WTC11 (cell line): ENCODE results near the gene FANCC. TPM values are rescaled to one million over a fixed set of nuclear protein-coding genes. Genes with fewer than 3 reads are reported as not detected.

Experiments used
- ATAC-seq: fragments of 200-7000 bp; cut with Tn5 transposase; 2 replicates; pipeline ENCODE4 v1.10.0; 2021; ENCODE audit warnings: mild to moderate bottlenecking, moderate library complexity
- CTCF ChIA-PET: fragments of 300-600 bp; sonication (Branson Sonifier 250); formaldehyde crosslinking; loops from one replicate; lab custom pipeline; 2021; ENCODE audit warnings: antibody characterized with exemption; lab: Charles Lee
- POLR2A ChIA-PET: fragments of 350-600 bp; sonication (Branson Sonifier 250); formaldehyde crosslinking; loops from one replicate; lab custom pipeline; 2021; ENCODE audit warnings: antibody characterized with exemption; lab: Charles Lee
- DNase-seq: peaks from one replicate; pipeline ENCODE4 v3.0.0; 2021; ENCODE audit warnings: low spot score
- H3K27ac Mint-ChIP-seq: 2 replicates; pipeline ENCODE4 v1.8.0; 2021; ENCODE audit warnings: mixed read lengths
- H3K27me3 Mint-ChIP-seq: 2 replicates; pipeline ENCODE4 v1.8.0; 2021; ENCODE audit warnings: low read depth, mild to moderate bottlenecking, moderate library complexity, mixed read lengths
- H3K36me3 Mint-ChIP-seq: 2 replicates; pipeline ENCODE4 v1.8.0; 2021; ENCODE audit warnings: mixed read lengths
- H3K4me1 Mint-ChIP-seq: 2 replicates; pipeline ENCODE4 v1.8.0; 2022; ENCODE audit warnings: mixed read lengths
- H3K4me3 Mint-ChIP-seq: 2 replicates; pipeline ENCODE4 v1.8.0; 2021; ENCODE audit warnings: mild to moderate bottlenecking, moderate library complexity, mixed read lengths
- H3K9me3 Mint-ChIP-seq: 2 replicates; pipeline ENCODE4 v1.8.0; 2021; ENCODE audit warnings: mixed read lengths
- ELF4 ChIP-seq: sonication (generic); formaldehyde crosslinking; IDR thresholded peaks from 2 replicates; pipeline ENCODE4 v1.8.1; 2022; ENCODE audit warnings: low read depth, mild to moderate bottlenecking, moderate library complexity, missing genetic modification reagents
- FOXP1 ChIP-seq: sonication (generic); formaldehyde crosslinking; IDR thresholded peaks from 2 replicates; pipeline ENCODE4 v1.8.0; 2022; ENCODE audit warnings: missing genetic modification reagents, mild to moderate bottlenecking, moderate library complexity, borderline replicate concordance
- GABPB1 ChIP-seq: sonication (generic); formaldehyde crosslinking; IDR thresholded peaks from 2 replicates; pipeline ENCODE4 v1.8.1; 2023; ENCODE audit warnings: mild to moderate bottlenecking, missing genetic modification reagents
- NFATC4 ChIP-seq: fragments of 250-450 bp; sonication (Bioruptor Pico); IDR thresholded peaks from 2 replicates; pipeline ENCODE4 v1.9.0; 2021; ENCODE audit warnings: mild to moderate bottlenecking
- NR1H2 ChIP-seq: sonication (generic); formaldehyde crosslinking; IDR thresholded peaks from 2 replicates; pipeline ENCODE4 v1.9.0; 2021; ENCODE audit warnings: mild to moderate bottlenecking, moderate library complexity, missing genetic modification reagents
- PRRX2 ChIP-seq: fragments of 250-450 bp; sonication (Bioruptor Pico); IDR thresholded peaks from 2 replicates; pipeline ENCODE4 v1.8.0; 2021; ENCODE audit warnings: mild to moderate bottlenecking
- SMAD3 ChIP-seq: sonication (generic); formaldehyde crosslinking; IDR thresholded peaks from 2 replicates; pipeline ENCODE4 v1.8.0; 2022; ENCODE audit warnings: missing genetic modification reagents, mild to moderate bottlenecking, borderline replicate concordance
- SOX15 ChIP-seq: fragments of 250-450 bp; sonication (Bioruptor Pico); IDR thresholded peaks from 2 replicates; pipeline ENCODE4 v1.9.0; 2021; ENCODE audit warnings: mild to moderate bottlenecking
- SP1 ChIP-seq: sonication (generic); formaldehyde crosslinking; conservative IDR thresholded peaks from 2 replicates; pipeline ENCODE4 v1.8.1; 2022; ENCODE audit warnings: missing genetic modification reagents
- TEAD4 ChIP-seq: sonication (generic); formaldehyde crosslinking; IDR thresholded peaks from 2 replicates; pipeline ENCODE4 v1.8.0; 2022; ENCODE audit warnings: mild to moderate bottlenecking, missing genetic modification reagents
- ZNF317 ChIP-seq: sonication (generic); formaldehyde crosslinking; IDR thresholded peaks from 2 replicates; pipeline ENCODE4 v1.8.1; 2023; ENCODE audit warnings: low read depth, mild to moderate bottlenecking, moderate library complexity, missing genetic modification reagents, borderline replicate concordance
- ZNF416 ChIP-seq: fragments of 250-450 bp; sonication (Bioruptor Pico); IDR thresholded peaks from 2 replicates; pipeline ENCODE4 v1.9.0; 2021; ENCODE audit warnings: mild to moderate bottlenecking, inconsistent platforms
- total RNA-seq: library from RNA; stranded (reverse); gene quantifications from 3 replicates; pipeline ENCODE4 v1.2.3, GENCODE V29; 2021
- TF ChIP-seq, protein P1 (sequence below): sonication (generic); formaldehyde crosslinking; IDR thresholded peaks from 2 replicates; pipeline ENCODE4 v1.8.0; 2022; ENCODE audit warnings: mild to moderate bottlenecking, missing genetic modification reagents
- TF ChIP-seq, protein P2 (sequence below): fragments of 250-450 bp; sonication (Bioruptor Pico); IDR thresholded peaks from 2 replicates; pipeline ENCODE4 v1.9.0; 2021; ENCODE audit warnings: mild to moderate bottlenecking
- TF ChIP-seq, protein P3 (sequence below): sonication (generic); formaldehyde crosslinking; IDR thresholded peaks from 2 replicates; pipeline ENCODE4 v1.8.1; 2022; ENCODE audit warnings: missing genetic modification reagents, borderline replicate concordance
- TF ChIP-seq, protein P4 (sequence below): fragments of 250-450 bp; sonication (Bioruptor Pico); IDR thresholded peaks from 2 replicates; pipeline ENCODE4 v1.8.0; 2021; ENCODE audit warnings: mild to moderate bottlenecking
- TF ChIP-seq, protein P5 (sequence below): sonication (generic); formaldehyde crosslinking; IDR thresholded peaks from 2 replicates; pipeline ENCODE4 v1.8.0; 2023; ENCODE audit warnings: mild to moderate bottlenecking, missing genetic modification reagents
- TF ChIP-seq, protein P6 (sequence below): sonication (generic); formaldehyde crosslinking; IDR thresholded peaks from 2 replicates; pipeline ENCODE4 v1.8.1; 2022; ENCODE audit warnings: low read depth, missing genetic modification reagents, borderline replicate concordance

FANCC gene
- total RNA-seq, 1 experiment from 2014 or later, result 10.9 TPM

DNA sequence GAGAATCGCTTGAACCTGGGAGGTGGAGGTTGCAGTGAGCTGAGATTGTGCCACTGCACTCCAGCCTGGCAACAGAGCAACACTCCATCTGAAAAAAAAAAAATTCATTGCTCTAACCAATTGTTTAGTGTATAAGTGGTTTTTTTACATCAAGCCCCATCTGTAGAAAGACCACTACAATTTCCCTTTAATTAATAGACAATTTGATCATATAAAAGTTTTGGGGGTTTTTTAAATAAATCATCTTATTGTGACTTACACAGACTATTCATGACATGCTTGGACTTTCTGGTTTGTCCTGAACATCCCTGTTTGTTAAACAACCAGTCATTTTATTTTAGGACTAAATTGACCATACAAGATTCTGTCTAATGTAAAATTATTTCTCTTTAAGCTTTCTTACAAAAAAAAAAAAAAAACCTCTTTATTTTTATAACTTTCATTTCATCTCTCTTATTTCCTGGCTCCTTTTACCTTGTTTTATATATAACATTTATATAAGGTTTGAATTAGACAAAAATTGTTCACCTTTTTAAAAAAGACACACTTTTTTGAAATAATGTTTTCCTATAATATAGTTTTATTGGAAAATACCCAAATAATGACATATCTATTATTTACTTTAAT is 9.8 kb upstream of the FANCC start (continued):
- TF ChIP-seq, protein P1, sequence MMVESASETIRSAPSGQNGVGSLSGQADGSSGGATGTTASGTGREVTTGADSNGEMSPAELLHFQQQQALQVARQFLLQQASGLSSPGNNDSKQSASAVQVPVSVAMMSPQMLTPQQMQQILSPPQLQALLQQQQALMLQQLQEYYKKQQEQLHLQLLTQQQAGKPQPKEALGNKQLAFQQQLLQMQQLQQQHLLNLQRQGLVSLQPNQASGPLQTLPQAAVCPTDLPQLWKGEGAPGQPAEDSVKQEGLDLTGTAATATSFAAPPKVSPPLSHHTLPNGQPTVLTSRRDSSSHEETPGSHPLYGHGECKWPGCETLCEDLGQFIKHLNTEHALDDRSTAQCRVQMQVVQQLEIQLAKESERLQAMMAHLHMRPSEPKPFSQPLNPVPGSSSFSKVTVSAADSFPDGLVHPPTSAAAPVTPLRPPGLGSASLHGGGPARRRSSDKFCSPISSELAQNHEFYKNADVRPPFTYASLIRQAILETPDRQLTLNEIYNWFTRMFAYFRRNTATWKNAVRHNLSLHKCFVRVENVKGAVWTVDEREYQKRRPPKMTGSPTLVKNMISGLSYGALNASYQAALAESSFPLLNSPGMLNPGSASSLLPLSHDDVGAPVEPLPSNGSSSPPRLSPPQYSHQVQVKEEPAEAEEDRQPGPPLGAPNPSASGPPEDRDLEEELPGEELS, result no peak
- TF ChIP-seq NFATC4 (CRISPR knock-in tag), result no peak
- no peak for TF ChIP-seq ELF4 (CRISPR knock-in tag)
- no peak for TF ChIP-seq FOXP1 (CRISPR knock-in tag)
- TF ChIP-seq, protein P2, sequence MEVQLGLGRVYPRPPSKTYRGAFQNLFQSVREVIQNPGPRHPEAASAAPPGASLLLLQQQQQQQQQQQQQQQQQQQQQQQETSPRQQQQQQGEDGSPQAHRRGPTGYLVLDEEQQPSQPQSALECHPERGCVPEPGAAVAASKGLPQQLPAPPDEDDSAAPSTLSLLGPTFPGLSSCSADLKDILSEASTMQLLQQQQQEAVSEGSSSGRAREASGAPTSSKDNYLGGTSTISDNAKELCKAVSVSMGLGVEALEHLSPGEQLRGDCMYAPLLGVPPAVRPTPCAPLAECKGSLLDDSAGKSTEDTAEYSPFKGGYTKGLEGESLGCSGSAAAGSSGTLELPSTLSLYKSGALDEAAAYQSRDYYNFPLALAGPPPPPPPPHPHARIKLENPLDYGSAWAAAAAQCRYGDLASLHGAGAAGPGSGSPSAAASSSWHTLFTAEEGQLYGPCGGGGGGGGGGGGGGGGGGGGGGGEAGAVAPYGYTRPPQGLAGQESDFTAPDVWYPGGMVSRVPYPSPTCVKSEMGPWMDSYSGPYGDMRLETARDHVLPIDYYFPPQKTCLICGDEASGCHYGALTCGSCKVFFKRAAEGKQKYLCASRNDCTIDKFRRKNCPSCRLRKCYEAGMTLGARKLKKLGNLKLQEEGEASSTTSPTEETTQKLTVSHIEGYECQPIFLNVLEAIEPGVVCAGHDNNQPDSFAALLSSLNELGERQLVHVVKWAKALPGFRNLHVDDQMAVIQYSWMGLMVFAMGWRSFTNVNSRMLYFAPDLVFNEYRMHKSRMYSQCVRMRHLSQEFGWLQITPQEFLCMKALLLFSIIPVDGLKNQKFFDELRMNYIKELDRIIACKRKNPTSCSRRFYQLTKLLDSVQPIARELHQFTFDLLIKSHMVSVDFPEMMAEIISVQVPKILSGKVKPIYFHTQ (CRISPR knock-in tag), result no peak
- no peak for TF ChIP-seq SOX15 (CRISPR knock-in tag)

DNA sequence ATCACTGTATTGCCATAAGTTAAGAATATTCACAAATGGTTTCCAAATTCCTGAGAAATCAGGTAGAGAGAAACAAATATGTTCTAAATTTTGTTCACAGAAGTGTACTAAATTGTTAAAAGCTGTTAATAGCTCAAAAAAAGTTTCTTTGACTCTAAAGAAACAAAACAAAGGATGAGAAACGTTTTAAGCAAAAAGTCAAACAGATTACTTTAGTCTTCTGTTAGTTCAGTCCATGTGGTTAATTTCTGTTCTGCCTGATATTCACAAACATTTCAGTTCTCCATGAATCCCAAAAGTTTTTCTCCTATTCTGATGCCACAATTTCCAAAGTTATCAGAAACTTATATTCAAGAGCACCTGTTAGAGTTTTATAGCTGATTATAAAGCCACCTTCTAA is 7.7 kb upstream of the FANCC start:
- ATAC-seq (no peak), DNase-seq (no peak)
- H3K27me3 Mint-ChIP-seq, result peaks cover 8% of the 10 kb centered on the region
- H3K4me3 Mint-ChIP-seq, result no peak overlapping the region
- TF ChIP-seq, protein P3, sequence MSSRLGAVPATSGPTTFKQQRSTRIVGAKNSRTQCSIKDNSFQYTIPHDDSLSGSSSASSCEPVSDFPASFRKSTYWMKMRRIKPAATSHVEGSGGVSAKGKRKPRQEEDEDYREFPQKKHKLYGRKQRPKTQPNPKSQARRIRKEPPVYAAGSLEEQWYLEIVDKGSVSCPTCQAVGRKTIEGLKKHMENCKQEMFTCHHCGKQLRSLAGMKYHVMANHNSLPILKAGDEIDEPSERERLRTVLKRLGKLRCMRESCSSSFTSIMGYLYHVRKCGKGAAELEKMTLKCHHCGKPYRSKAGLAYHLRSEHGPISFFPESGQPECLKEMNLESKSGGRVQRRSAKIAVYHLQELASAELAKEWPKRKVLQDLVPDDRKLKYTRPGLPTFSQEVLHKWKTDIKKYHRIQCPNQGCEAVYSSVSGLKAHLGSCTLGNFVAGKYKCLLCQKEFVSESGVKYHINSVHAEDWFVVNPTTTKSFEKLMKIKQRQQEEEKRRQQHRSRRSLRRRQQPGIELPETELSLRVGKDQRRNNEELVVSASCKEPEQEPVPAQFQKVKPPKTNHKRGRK, result no peak
- TF ChIP-seq SMAD3, result no peak
- TF ChIP-seq, protein P4, sequence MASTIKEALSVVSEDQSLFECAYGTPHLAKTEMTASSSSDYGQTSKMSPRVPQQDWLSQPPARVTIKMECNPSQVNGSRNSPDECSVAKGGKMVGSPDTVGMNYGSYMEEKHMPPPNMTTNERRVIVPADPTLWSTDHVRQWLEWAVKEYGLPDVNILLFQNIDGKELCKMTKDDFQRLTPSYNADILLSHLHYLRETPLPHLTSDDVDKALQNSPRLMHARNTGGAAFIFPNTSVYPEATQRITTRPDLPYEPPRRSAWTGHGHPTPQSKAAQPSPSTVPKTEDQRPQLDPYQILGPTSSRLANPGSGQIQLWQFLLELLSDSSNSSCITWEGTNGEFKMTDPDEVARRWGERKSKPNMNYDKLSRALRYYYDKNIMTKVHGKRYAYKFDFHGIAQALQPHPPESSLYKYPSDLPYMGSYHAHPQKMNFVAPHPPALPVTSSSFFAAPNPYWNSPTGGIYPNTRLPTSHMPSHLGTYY (CRISPR knock-in tag), result no peak
- ChIA-PET CTCF (interaction anchor here (1.0 kb wide), 1 partner anchor 13 kb away, joined by 3 read pairs; no protein-coding TSS in a partner anchor), POLR2A (no interaction called here)
- H3K9me3 Mint-ChIP-seq, result peaks cover 60% of the 10 kb centered on the region
- H3K36me3 Mint-ChIP-seq, result peaks cover 53% of the 10 kb centered on the region
- no peaks in the 10 kb centered on the region for H3K4me1 Mint-ChIP-seq
- no peak overlapping the region for H3K27ac Mint-ChIP-seq

DNA sequence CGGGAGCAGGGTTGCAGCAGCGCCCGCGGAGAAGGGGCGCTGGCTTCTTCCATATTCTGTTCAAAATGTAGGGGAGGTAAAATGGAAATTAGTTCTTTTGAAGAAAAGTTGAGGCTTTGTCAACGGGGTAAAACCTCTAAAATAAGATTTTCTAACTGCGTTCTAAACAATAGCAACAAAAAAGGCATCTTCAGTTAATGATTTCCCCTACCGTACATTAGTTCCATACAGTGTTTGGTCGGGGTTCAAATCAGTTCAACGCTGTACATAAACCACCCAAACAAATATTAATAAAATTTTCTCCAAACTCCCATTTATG is 343 bp upstream of the FANCC start:
- H3K27me3 Mint-ChIP-seq, result no peaks in the 10 kb centered on the region
- peaks cover 9% of the 10 kb centered on the region for H3K9me3 Mint-ChIP-seq
- ATAC-seq, result no peak
- H3K27ac Mint-ChIP-seq, result peak overlapping the region; percentile 94
- H3K4me3 Mint-ChIP-seq, result peak overlapping the region; percentile 83
- POLR2A ChIA-PET, result interaction anchor here (0.5 kb wide), 1 partner anchor 193 kb away, joined by 3 read pairs; no protein-coding TSS in a partner anchor
- peaks cover 8% of the 10 kb centered on the region; the same call in 1 of the 2 replicates for H3K36me3 Mint-ChIP-seq
- no peak for DNase-seq
- CTCF ChIA-PET, result interaction anchor here (0.5 to 1.7 kb wide), 8 partner anchors 11 to 914 kb away, joined by 3 to 8 read pairs (median 4); no protein-coding TSS in a partner anchor
- H3K4me1 Mint-ChIP-seq, result peaks cover 26% of the 10 kb centered on the region
- TF ChIP-seq, protein P5, sequence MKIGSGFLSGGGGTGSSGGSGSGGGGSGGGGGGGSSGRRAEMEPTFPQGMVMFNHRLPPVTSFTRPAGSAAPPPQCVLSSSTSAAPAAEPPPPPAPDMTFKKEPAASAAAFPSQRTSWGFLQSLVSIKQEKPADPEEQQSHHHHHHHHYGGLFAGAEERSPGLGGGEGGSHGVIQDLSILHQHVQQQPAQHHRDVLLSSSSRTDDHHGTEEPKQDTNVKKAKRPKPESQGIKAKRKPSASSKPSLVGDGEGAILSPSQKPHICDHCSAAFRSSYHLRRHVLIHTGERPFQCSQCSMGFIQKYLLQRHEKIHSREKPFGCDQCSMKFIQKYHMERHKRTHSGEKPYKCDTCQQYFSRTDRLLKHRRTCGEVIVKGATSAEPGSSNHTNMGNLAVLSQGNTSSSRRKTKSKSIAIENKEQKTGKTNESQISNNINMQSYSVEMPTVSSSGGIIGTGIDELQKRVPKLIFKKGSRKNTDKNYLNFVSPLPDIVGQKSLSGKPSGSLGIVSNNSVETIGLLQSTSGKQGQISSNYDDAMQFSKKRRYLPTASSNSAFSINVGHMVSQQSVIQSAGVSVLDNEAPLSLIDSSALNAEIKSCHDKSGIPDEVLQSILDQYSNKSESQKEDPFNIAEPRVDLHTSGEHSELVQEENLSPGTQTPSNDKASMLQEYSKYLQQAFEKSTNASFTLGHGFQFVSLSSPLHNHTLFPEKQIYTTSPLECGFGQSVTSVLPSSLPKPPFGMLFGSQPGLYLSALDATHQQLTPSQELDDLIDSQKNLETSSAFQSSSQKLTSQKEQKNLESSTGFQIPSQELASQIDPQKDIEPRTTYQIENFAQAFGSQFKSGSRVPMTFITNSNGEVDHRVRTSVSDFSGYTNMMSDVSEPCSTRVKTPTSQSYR (CRISPR knock-in tag), result no peak
- TF ChIP-seq NR1H2 (no peak), ZNF416 (CRISPR knock-in tag) (no peak), SP1 (CRISPR knock-in tag) (no peak), ZNF317 (CRISPR knock-in tag) (no peak), GABPB1 (CRISPR knock-in tag) (no peak), PRRX2 (CRISPR knock-in tag) (no peak), TEAD4 (CRISPR knock-in tag) (no peak)
- TF ChIP-seq, protein P6, sequence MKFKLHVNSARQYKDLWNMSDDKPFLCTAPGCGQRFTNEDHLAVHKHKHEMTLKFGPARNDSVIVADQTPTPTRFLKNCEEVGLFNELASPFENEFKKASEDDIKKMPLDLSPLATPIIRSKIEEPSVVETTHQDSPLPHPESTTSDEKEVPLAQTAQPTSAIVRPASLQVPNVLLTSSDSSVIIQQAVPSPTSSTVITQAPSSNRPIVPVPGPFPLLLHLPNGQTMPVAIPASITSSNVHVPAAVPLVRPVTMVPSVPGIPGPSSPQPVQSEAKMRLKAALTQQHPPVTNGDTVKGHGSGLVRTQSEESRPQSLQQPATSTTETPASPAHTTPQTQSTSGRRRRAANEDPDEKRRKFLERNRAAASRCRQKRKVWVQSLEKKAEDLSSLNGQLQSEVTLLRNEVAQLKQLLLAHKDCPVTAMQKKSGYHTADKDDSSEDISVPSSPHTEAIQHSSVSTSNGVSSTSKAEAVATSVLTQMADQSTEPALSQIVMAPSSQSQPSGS (CRISPR knock-in tag), result no peak
